Ovary (tissue), 3 donors: ENCODE measurements around the gene KCNIP4.

Source experiments
- CTCF ChIP-seq, 3 donors: fragments of 450-650 bp in 2 of 3; fragments of 200-600 bp in 1 of 3; IDR thresholded peaks; one replicate each; pipeline versions ENCODE4 v1.5.1 to v1.8.0; 2016 to 2022; ENCODE audit warnings: antibody characterized with exemption in 3 of 3, mild to moderate bottlenecking in 1 of 3
- EP300 ChIP-seq: sonication (generic); formaldehyde crosslinking; IDR thresholded peaks from one replicate; pipeline ENCODE4 v1.6.1; 2017; ENCODE audit warnings: antibody characterized with exemption
- POLR2A ChIP-seq: fragments of 450-650 bp; IDR thresholded peaks from one replicate; pipeline ENCODE4 v1.6.1; 2017; ENCODE audit warnings: antibody characterized with exemption, mild to moderate bottlenecking, moderate library complexity
- donor health status: DM: no; HTN: no; CAD: no.

- TF ChIP-seq EP300 (no peak), CTCF (IDR thresholded peaks at IDR 0.05) (no peak), POLR2A (no peak)
These were observed 793.2 kb downstream of the KCNIP4 start for GRCh38 chr4:21155367-21155766.
